Tibial nerve (tissue), 4 donors: ENCODE measurements around the gene NTM. TPM values are rescaled to one million over a fixed set of nuclear protein-coding genes. Genes with fewer than 3 reads are reported as not detected.

Experiments used
- DNase-seq, 2 donors: peaks; one replicate each; pipeline ENCODE4 v3.0.0-alpha.2; 2019; ENCODE audit warnings: low spot score in 2 of 2
- H3K27ac ChIP-seq, 4 donors: fragments of 200-600 bp; sonication (generic) in 3 of 4; one replicate each; pipeline ENCODE4 v1.5.1; 2017 to 2019; ENCODE audit warnings: mild to moderate bottlenecking in 1 of 4
- H3K27me3 ChIP-seq, 2 donors: fragments of 200-600 bp; sonication (generic) in 1 of 2; one replicate each; pipeline versions ENCODE4 v1.5.1 to v1.6.0; 2017 to 2019
- H3K36me3 ChIP-seq, 3 donors: fragments of 200-600 bp; sonication (generic); one replicate each; pipeline ENCODE4 v1.5.1; 2018 to 2019
- H3K4me1 ChIP-seq, 4 donors: fragments of 200-600 bp; sonication (generic) in 3 of 4; one replicate each; pipeline ENCODE4 v1.5.1; 2017 to 2019
- H3K4me3 ChIP-seq, 4 donors: fragments of 200-600 bp; sonication (generic) in 3 of 4; one replicate each; pipeline ENCODE4 v1.5.1; 2017 to 2019; ENCODE audit warnings: mild to moderate bottlenecking in 1 of 4, moderate library complexity in 1 of 4
- H3K9me3 ChIP-seq, 4 donors: fragments of 200-600 bp; sonication (generic) in 3 of 4; one replicate each; pipeline ENCODE4 v1.5.1; 2017 to 2019
- EP300 ChIP-seq, 2 donors: sonication (generic); formaldehyde crosslinking; IDR thresholded peaks; one replicate each; pipeline ENCODE4 v1.6.1; 2017; ENCODE audit warnings: antibody characterized with exemption in 2 of 2, mild to moderate bottlenecking in 1 of 2
- POLR2A ChIP-seq, 2 donors: fragments of 450-650 bp; IDR thresholded peaks; one replicate each; pipeline ENCODE4 v1.6.1; 2017; ENCODE audit warnings: antibody characterized with exemption in 2 of 2, mild to moderate bottlenecking in 2 of 2, moderate library complexity in 2 of 2
- WGBS, 2 donors: methylation state at CpG; one replicate each; pipeline ENCODE4 v1.1.5; 2018; 5-methylcytosine and 5-hydroxymethylcytosine counted together
- total RNA-seq, 4 donors: library from RNA; depleted of rRNA; stranded (reverse); fragments of >200 nt; gene quantifications; one replicate each; pipeline ENCODE4 v1.1.0, GENCODE V29; 2016
- TF ChIP-seq, protein P1 (sequence below), 5 experiments: fragments of 200-600 bp in 3 of 5; fragments of 450-650 bp in 2 of 5; sonication (generic) in 3 of 5; IDR thresholded peaks; one replicate each; pipeline ENCODE4 v1.5.1; 2016 to 2019; ENCODE audit warnings: antibody characterized with exemption in 5 of 5, mild to moderate bottlenecking in 3 of 5, moderate library complexity in 2 of 5

Gene NTM
- total RNA-seq, 4 donors from 2014 or later, result 3.7 to 11.4 (median 10.8) TPM

DNA sequence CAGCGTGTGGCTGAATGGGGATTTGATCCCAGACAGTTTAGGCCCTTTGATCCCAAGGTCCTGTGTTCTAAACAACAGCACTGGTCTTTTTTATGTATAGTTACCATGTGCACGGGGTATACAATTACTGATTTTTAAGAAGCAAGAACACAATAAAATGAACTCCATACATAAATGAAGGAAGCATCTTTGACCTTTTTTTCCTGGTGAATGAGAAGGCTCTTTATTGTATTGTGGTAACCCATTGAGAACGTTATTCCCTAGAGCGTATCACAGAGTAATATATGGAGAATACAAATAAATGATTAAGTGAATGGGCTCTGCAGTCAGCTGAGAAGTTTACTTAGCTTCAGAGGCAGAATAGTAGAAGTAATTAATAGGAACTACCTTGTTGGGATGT lies 563.6 kb downstream of the NTM start:
- Histone ChIP-seq H3K9me3 (no peaks in the 10 kb centered on the region), H3K4me1 (no peaks in the 10 kb centered on the region), H3K4me3 (no peak overlapping the region), H3K36me3 (no peaks in the 10 kb centered on the region), H3K27ac (no peak overlapping the region), H3K27me3 (no peaks in the 10 kb centered on the region)
- no peak for DNase-seq
- WGBS, 2 donors, result 40 to 54% methylated on average over 4 of the region's 4 CpGs
- TF ChIP-seq, protein P1, sequence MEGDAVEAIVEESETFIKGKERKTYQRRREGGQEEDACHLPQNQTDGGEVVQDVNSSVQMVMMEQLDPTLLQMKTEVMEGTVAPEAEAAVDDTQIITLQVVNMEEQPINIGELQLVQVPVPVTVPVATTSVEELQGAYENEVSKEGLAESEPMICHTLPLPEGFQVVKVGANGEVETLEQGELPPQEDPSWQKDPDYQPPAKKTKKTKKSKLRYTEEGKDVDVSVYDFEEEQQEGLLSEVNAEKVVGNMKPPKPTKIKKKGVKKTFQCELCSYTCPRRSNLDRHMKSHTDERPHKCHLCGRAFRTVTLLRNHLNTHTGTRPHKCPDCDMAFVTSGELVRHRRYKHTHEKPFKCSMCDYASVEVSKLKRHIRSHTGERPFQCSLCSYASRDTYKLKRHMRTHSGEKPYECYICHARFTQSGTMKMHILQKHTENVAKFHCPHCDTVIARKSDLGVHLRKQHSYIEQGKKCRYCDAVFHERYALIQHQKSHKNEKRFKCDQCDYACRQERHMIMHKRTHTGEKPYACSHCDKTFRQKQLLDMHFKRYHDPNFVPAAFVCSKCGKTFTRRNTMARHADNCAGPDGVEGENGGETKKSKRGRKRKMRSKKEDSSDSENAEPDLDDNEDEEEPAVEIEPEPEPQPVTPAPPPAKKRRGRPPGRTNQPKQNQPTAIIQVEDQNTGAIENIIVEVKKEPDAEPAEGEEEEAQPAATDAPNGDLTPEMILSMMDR (IDR thresholded peaks at IDR 0.05), result no peak
- TF ChIP-seq POLR2A (IDR thresholded peaks at IDR 0.05) (no peak), EP300 (IDR thresholded peaks at IDR 0.05) (no peak)

DNA sequence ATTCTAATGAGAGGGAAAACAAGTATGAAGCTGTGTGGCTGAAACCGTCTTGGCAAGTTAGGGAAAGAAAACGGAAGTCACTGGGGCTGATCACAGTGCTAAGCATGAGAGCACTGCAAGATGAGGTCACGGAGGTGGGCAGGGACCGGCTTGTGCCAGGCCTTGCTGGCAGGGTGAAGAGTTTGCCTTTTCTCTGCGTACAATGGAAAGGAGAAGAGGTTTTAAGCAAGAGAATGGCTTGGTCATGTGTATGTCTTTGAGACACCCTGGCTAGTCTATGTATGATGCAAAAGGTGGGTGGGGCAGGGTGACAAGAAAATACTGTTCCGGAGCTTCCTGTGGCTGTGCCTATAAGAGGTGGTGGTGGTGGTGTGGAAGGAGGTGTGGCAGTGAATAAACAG lies 567.9 kb downstream of the NTM start:
- Histone ChIP-seq H3K4me3 (no peak overlapping the region), H3K4me1 (no peaks in the 10 kb centered on the region), H3K27ac (no peak overlapping the region), H3K36me3 (no peaks in the 10 kb centered on the region), H3K27me3 (no peaks in the 10 kb centered on the region), H3K9me3 (no peaks in the 10 kb centered on the region)
- no peak for DNase-seq
- TF ChIP-seq EP300 (IDR thresholded peaks at IDR 0.05) (peak in 1 of 2 donors; percentile 24), POLR2A (IDR thresholded peaks at IDR 0.05) (no peak)
- 68 to 81% methylated on average over 6 of the region's 6 CpGs for WGBS, 2 donors

DNA sequence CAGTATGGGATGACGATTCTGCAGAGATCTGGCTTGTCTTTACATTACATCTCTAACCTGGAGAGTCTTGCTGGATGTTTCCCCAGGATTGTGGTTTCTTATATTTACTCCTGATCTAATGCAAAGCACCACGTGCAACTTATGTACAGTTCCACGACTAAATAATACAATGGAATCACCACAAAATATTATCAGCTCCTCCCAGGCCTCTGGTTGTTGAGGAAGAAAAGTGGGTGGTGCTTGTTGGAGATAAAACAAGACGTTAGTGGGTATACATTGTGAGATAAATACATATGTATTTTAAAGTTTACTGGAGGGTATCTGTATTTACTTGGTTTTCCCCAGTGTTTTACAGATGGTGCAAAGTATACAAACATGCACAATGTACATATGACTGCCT lies 569.7 kb downstream of the NTM start:
- Histone ChIP-seq H3K4me3 (no peak overlapping the region), H3K4me1 (peaks cover 0 to 14% (median 0%) of the 10 kb centered on the region in 4 donors), H3K27ac (no peak overlapping the region), H3K36me3 (no peaks in the 10 kb centered on the region), H3K9me3 (no peaks in the 10 kb centered on the region), H3K27me3 (no peaks in the 10 kb centered on the region)
- 59 to 69% methylated on average over 4 of the region's 4 CpGs for WGBS, 2 donors
- no peak for DNase-seq
- TF ChIP-seq, protein P1 (IDR thresholded peaks at IDR 0.05), result no peak
- TF ChIP-seq EP300 (IDR thresholded peaks at IDR 0.05) (no peak), POLR2A (IDR thresholded peaks at IDR 0.05) (no peak)

DNA sequence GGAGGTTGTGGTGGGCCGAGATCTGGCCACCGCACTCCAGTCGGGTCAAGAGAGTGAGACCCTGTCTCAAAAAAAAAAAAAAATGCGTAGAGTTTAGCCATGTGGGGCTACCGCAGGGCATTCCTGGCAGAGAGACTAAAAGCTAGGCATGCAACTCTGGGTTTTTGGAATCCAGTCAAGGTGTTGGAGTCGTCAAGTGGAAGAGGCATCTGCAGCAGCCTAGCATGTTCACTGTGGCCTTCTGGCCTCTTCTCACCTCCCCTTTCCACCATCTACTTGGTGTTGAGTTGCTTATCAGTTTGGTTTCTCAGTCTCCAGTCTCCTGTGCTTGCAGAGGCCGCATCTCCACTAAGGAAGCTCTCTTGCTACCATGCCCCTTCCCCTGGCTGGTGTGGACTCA lies 572.5 kb downstream of the NTM start:
- Histone ChIP-seq H3K9me3 (no peaks in the 10 kb centered on the region), H3K27me3 (no peaks in the 10 kb centered on the region), H3K36me3 (no peaks in the 10 kb centered on the region), H3K4me1 (peaks cover 0 to 16% (median 0%) of the 10 kb centered on the region in 4 donors), H3K4me3 (no peak overlapping the region), H3K27ac (no peak overlapping the region)
- DNase-seq, result no peak
- WGBS, 2 donors, result 83 to 90% methylated on average over 7 of the region's 7 CpGs
- TF ChIP-seq POLR2A (IDR thresholded peaks at IDR 0.05) (no peak), EP300 (IDR thresholded peaks at IDR 0.05) (no peak)
- TF ChIP-seq, protein P1 (IDR thresholded peaks at IDR 0.05), result no peak

DNA sequence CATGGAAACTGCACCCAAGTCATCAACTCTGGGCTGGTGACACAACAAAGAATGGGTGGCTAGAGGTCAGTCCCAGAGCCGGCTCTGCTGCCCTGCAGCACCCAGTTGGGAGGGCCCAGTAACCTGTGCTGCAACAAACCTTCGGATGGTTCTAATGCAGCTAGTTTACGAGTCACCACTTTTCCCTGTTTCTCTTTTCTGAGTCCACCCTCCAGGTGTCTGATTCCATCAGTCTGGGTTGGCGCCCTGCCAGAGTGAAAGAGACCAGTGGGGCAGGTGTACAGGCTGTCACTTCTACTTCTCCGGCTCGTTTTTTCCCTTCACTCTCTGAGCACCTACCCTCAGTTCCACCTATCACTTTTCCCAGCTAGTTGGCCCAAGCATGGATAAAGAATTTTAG lies 572.9 kb downstream of the NTM start:
- DNase-seq, result no peak
- no peaks in the 10 kb centered on the region for H3K27me3 ChIP-seq
- no peaks in the 10 kb centered on the region for H3K36me3 ChIP-seq
- no peak overlapping the region for H3K4me3 ChIP-seq
- peaks cover 0 to 16% (median 0%) of the 10 kb centered on the region in 4 donors for H3K4me1 ChIP-seq
- H3K27ac ChIP-seq, result no peak overlapping the region
- TF ChIP-seq EP300 (IDR thresholded peaks at IDR 0.05) (no peak), POLR2A (IDR thresholded peaks at IDR 0.05) (no peak)
- TF ChIP-seq, protein P1 (IDR thresholded peaks at IDR 0.05), result no peak
- H3K9me3 ChIP-seq, result no peaks in the 10 kb centered on the region
- whole genome bisulfite sequencing, 2 donors, result 81 to 86% methylated on average over 6 of the region's 6 CpGs

DNA sequence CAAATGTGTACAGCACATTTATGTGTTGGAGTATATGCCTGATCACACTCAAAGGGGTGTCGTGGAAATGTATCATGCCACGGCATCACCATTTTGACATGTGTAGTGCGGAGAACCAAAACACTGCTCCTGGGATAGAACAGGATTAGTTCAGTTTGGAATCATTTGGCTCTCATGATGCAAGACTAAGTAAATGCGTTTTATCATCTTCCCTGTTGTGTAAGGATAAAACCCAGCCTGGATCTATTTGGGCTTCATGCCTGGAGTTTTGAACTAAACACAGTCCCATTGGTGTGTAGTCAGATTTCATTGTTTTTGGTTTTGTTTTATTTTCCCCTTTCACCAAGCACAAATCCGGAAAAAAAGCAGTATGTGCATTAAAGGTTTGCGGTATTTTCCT lies 574.3 kb downstream of the NTM start:
- Histone ChIP-seq H3K4me1 (peaks cover 0 to 16% (median 0%) of the 10 kb centered on the region in 4 donors), H3K27me3 (no peaks in the 10 kb centered on the region), H3K36me3 (no peaks in the 10 kb centered on the region), H3K4me3 (no peak overlapping the region), H3K9me3 (no peaks in the 10 kb centered on the region), H3K27ac (no peak overlapping the region)
- DNase-seq, result no peak
- TF ChIP-seq POLR2A (IDR thresholded peaks at IDR 0.05), result no peak
- TF ChIP-seq, protein P1 (IDR thresholded peaks at IDR 0.05), result no peak
- TF ChIP-seq EP300 (IDR thresholded peaks at IDR 0.05), result no peak
- 63 to 70% methylated on average over 6 of the region's 6 CpGs for WGBS, 2 donors
